Measurements from ENCODE around the gene INPP4B. TPM values are rescaled to one million over a fixed set of nuclear protein-coding genes. Genes with fewer than 3 reads are reported as not detected.

INPP4B gene
- total and polyA plus RNA-seq, 2 donors (not counting 1 experiment from before 2014, with no cell fraction given), result 19.7 to 22.2 TPM

- DNase-seq (ENCODE audit: low read depth in 2 of 2), result no peak
Observed at GRCh38 chr4:141999446-142000143, 846.5 kb downstream of the INPP4B start.

GRCh38 chr4:141995056-141995455 lies 851.0 kb downstream of the INPP4B start:
- TF ChIP-seq EZH2 (IDR thresholded peaks at IDR 0.05; ENCODE audit: low read length, missing control alignments), result no peak
- no peak for TF ChIP-seq CTCF (conservative IDR thresholded peaks at IDR 0.05 in 1 of 2, IDR thresholded peaks at IDR 0.05 in 1 of 2; ENCODE audit: low read depth in 1 of 2, low read length in 2 of 2)

More at GRCh38 chr4:141999446-142000143, 846.5 kb downstream of the INPP4B start:
- Histone ChIP-seq H3K4me1 (ENCODE audit: control insufficient read depth, extremely low read depth, insufficient read depth, low read length) (no peaks in the 10 kb centered on the region), H3K4me2 (ENCODE audit: extremely low read depth, insufficient read depth, low read length) (no peak overlapping the region), H3K79me2 (ENCODE audit: control insufficient read depth, insufficient read depth, low read length) (no peaks in the 10 kb centered on the region), H3K9ac (ENCODE audit: insufficient read depth, low read length) (no peak overlapping the region), H3K4me3 (replicated peaks in 1 of 4; ENCODE audit: control extremely low read depth in 1 of 4, insufficient read depth in 1 of 4, low read depth in 3 of 4, low read length in 4 of 4) (no peak overlapping the region), H4K20me1 (ENCODE audit: control insufficient read depth, extremely low read depth, insufficient read depth, low read length) (no peaks in the 10 kb centered on the region), H3K27ac (ENCODE audit: insufficient read depth, low read length) (no peak overlapping the region), H3K9me3 (ENCODE audit: control insufficient read depth, insufficient read depth, low read depth, low read length) (no peaks in the 10 kb centered on the region), H3K36me3 (ENCODE audit: control insufficient read depth, insufficient read depth, low read length) (no peaks in the 10 kb centered on the region), H3K27me3 (ENCODE audit: control insufficient read depth, insufficient read depth, low read length) (no peaks in the 10 kb centered on the region), H2AFZ (ENCODE audit: low read length) (no peak overlapping the region)
- TF ChIP-seq EZH2 (IDR thresholded peaks at IDR 0.05; ENCODE audit: low read length, missing control alignments), result no peak
- TF ChIP-seq CTCF (conservative IDR thresholded peaks at IDR 0.05 in 1 of 2, IDR thresholded peaks at IDR 0.05 in 1 of 2; ENCODE audit: low read depth in 1 of 2, low read length in 2 of 2), result no peak

GRCh38 chr4:141977433-141977832 lies 868.7 kb downstream of the INPP4B start:
- Histone ChIP-seq H3K36me3 (ENCODE audit: control insufficient read depth, insufficient read depth, low read length) (no peaks in the 10 kb centered on the region), H3K4me2 (ENCODE audit: extremely low read depth, insufficient read depth, low read length) (no peak overlapping the region), H3K27ac (ENCODE audit: insufficient read depth, low read length) (no peak overlapping the region), H2AFZ (ENCODE audit: low read length) (no peak overlapping the region), H4K20me1 (ENCODE audit: control insufficient read depth, extremely low read depth, insufficient read depth, low read length) (no peaks in the 10 kb centered on the region), H3K27me3 (ENCODE audit: control insufficient read depth, insufficient read depth, low read length) (no peaks in the 10 kb centered on the region), H3K79me2 (ENCODE audit: control insufficient read depth, insufficient read depth, low read length) (no peaks in the 10 kb centered on the region), H3K4me3 (replicated peaks in 1 of 4; ENCODE audit: control extremely low read depth in 1 of 4, insufficient read depth in 1 of 4, low read depth in 3 of 4, low read length in 4 of 4) (no peak overlapping the region), H3K9me3 (ENCODE audit: control insufficient read depth, insufficient read depth, low read depth, low read length) (no peaks in the 10 kb centered on the region), H3K4me1 (ENCODE audit: control insufficient read depth, extremely low read depth, insufficient read depth, low read length) (no peaks in the 10 kb centered on the region), H3K9ac (ENCODE audit: insufficient read depth, low read length) (no peak overlapping the region)
- TF ChIP-seq EZH2 (IDR thresholded peaks at IDR 0.05; ENCODE audit: low read length, missing control alignments) (no peak), CTCF (conservative IDR thresholded peaks at IDR 0.05 in 1 of 2, IDR thresholded peaks at IDR 0.05 in 1 of 2; ENCODE audit: low read depth in 1 of 2, low read length in 2 of 2) (no peak)
- peak in 1 of 2 donors; percentile 0 for DNase-seq (ENCODE audit: low read depth in 2 of 2)

More at GRCh38 chr4:141995056-141995455, 851.0 kb downstream of the INPP4B start:
- no peaks in the 10 kb centered on the region for H3K9me3 ChIP-seq (ENCODE audit: control insufficient read depth, insufficient read depth, low read depth, low read length)
- no peak overlapping the region for H3K4me2 ChIP-seq (ENCODE audit: extremely low read depth, insufficient read depth, low read length)
- DNase-seq (ENCODE audit: low read depth in 2 of 2), result no peak
- no peaks in the 10 kb centered on the region for H3K4me1 ChIP-seq (ENCODE audit: control insufficient read depth, extremely low read depth, insufficient read depth, low read length)
- no peak overlapping the region for H3K9ac ChIP-seq (ENCODE audit: insufficient read depth, low read length)
- no peaks in the 10 kb centered on the region for H3K27me3 ChIP-seq (ENCODE audit: control insufficient read depth, insufficient read depth, low read length)
- no peak overlapping the region for H3K27ac ChIP-seq (ENCODE audit: insufficient read depth, low read length)
- H3K36me3 ChIP-seq (ENCODE audit: control insufficient read depth, insufficient read depth, low read length), result no peaks in the 10 kb centered on the region
- no peaks in the 10 kb centered on the region for H3K79me2 ChIP-seq (ENCODE audit: control insufficient read depth, insufficient read depth, low read length)
- H2AFZ ChIP-seq (ENCODE audit: low read length), result no peak overlapping the region
- H3K4me3 ChIP-seq (replicated peaks in 1 of 4; ENCODE audit: control extremely low read depth in 1 of 4, insufficient read depth in 1 of 4, low read depth in 3 of 4, low read length in 4 of 4), result no peak overlapping the region
- no peaks in the 10 kb centered on the region for H4K20me1 ChIP-seq (ENCODE audit: control insufficient read depth, extremely low read depth, insufficient read depth, low read length)

Measured in fibroblast of lung (primary cell).